IPS DF 6.9 (cell line): Measurements from ENCODE around the gene PLSCR4.

Source experiments
- DNase-seq: peaks from one replicate; pipeline ENCODE4 v3.0.0-alpha.2; 2013; ENCODE audit warnings: low read depth, low spot score
- H3K27ac ChIP-seq: one replicate; pipeline ENCODE4 v1.5.1; 2013; ENCODE audit warnings: low read length, control low read depth
- H3K27me3 ChIP-seq: 2 replicates; pipeline ENCODE4 v1.6.1; 2013; ENCODE audit warnings: mild to moderate bottlenecking, low read length; ENCODE audit not compliant: control insufficient read depth, insufficient read depth
- H3K36me3 ChIP-seq: 2 replicates; pipeline ENCODE4 v1.6.1; 2013; ENCODE audit warnings: low read length; ENCODE audit not compliant: control insufficient read depth, insufficient read depth
- H3K4me1 ChIP-seq: 2 replicates; pipeline ENCODE4 v1.6.1; 2013; ENCODE audit warnings: low read length; ENCODE audit not compliant: control insufficient read depth, insufficient read depth
- H3K4me3 ChIP-seq: 2 replicates; pipeline ENCODE4 v1.5.1; 2013; ENCODE audit warnings: mild to moderate bottlenecking, low read length
- H3K9me3 ChIP-seq: 2 replicates; pipeline ENCODE4 v1.6.1; 2013; ENCODE audit warnings: low read length, inconsistent platforms; ENCODE audit not compliant: control insufficient read depth, insufficient read depth
- WGBS: extraction: QIAGEN DNeasy Blood & Tissue Kit; methylation state at CpG from one replicate; pipeline ENCODE4 v1.1.7; 2013; ENCODE audit warnings: mixed read lengths, missing lambda C conversion rate; ENCODE audit not compliant: insufficient read length, insufficient coverage; 5-methylcytosine and 5-hydroxymethylcytosine counted together

The PLSCR4 gene

GRCh38 chr3:146160964-146161662, 89.8 kb downstream of the PLSCR4 start, which contains the start of gene PLOD2:
Gene PLOD2 (minus strand): TSS chr3:146161184. CDS start chr3:146160989, 195 bp downstream.
- Histone ChIP-seq H3K36me3 (no peaks in the 10 kb centered on the region), H3K4me3 (peak within 1 kb of the TSS; percentile 85), H3K9me3 (no peaks in the 10 kb centered on the region), H3K27ac (no peak within 1 kb of the TSS), H3K27me3 (no peaks in the 10 kb centered on the region), H3K4me1 (peaks cover 1% of the 10 kb centered on the region; the same call in 1 of the 2 replicates)
- no peak for DNase-seq
- no CpG with 5 or more reads among the region's 74 CpGs for WGBS

- no peaks in the 10 kb centered on the region for H3K9me3 ChIP-seq
- WGBS: no CpG with 5 or more reads among the region's 35 CpGs
- peak overlapping the region; percentile 85 for H3K4me3 ChIP-seq
- no peaks in the 10 kb centered on the region for H3K36me3 ChIP-seq
- peaks cover 1% of the 10 kb centered on the region; the same call in 1 of the 2 replicates for H3K4me1 ChIP-seq
- H3K27ac ChIP-seq: no peak overlapping the region
- no peaks in the 10 kb centered on the region for H3K27me3 ChIP-seq
- peak; percentile 67 for DNase-seq
Observed at GRCh38 chr3:146160321-146160963, 90.5 kb downstream of the PLSCR4 start.

DNA sequence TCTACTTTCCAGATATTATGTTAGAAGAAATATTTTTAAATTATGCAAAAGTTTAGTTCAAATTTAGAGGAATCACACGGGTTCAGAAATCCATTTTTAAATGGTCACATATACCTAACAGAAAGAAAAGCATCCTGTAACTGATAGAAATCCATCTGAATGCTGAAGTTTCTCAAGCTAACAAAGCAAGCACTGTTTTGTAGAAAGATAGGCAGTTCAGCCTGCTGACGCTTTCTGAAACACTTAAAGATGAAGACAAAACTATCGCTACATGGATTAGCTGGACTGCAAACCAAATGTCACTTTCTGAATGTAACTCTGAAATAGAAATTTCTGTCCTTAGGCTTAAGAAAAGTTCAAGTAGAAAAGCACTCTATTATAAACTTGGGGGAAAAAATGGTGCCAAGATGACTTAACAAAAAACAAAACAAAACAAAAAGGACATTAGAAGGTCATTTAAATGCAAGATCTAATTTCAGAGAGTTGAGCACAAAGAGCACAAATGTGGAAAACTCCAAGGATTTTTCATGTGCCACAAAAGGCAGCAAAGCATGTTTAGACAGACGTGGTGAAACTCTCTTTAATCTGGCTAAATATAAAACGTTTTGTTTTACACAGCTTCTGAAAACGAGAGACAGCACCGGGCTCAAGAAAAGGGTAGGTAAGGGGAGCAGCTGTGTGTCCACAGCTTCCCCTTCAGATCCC, 91.1 kb downstream of the PLSCR4 start:
- Histone ChIP-seq H3K4me1 (peaks cover 1% of the 10 kb centered on the region; the same call in 1 of the 2 replicates), H3K27ac (no peak overlapping the region), H3K4me3 (peak overlapping the region; percentile 85; the same call in 1 of the 2 replicates), H3K9me3 (no peaks in the 10 kb centered on the region), H3K36me3 (no peaks in the 10 kb centered on the region), H3K27me3 (no peaks in the 10 kb centered on the region)
- DNase-seq: no peak
- WGBS: no CpG with 5 or more reads among the region's 7 CpGs

DNA sequence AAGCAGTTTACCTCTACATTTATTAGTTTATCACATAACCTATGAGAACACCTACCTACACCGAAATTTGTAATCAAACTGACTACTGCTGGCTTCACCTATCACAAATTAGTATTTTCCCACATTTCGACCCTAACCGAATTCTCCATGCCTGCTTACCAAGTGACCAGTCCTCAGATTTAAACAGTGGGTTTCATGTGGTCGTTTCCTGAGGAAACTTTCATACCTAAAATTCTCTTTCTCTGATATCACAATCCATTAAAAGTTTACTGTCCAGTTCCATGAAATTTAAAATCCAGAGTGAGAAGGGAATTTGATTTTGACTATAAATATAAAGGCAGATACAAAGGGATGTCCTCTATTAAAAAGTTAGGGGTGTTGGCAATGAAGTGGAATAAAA, 91.9 kb downstream of the PLSCR4 start:
- no peaks in the 10 kb centered on the region for H3K9me3 ChIP-seq
- H3K27me3 ChIP-seq: no peaks in the 10 kb centered on the region
- H3K27ac ChIP-seq: no peak overlapping the region
- no CpG with 5 or more reads among the region's 4 CpGs for WGBS
- H3K4me1 ChIP-seq: peaks cover 1% of the 10 kb centered on the region; the same call in 1 of the 2 replicates
- H3K36me3 ChIP-seq: no peaks in the 10 kb centered on the region
- H3K4me3 ChIP-seq: no peak overlapping the region
- no peak for DNase-seq

DNA sequence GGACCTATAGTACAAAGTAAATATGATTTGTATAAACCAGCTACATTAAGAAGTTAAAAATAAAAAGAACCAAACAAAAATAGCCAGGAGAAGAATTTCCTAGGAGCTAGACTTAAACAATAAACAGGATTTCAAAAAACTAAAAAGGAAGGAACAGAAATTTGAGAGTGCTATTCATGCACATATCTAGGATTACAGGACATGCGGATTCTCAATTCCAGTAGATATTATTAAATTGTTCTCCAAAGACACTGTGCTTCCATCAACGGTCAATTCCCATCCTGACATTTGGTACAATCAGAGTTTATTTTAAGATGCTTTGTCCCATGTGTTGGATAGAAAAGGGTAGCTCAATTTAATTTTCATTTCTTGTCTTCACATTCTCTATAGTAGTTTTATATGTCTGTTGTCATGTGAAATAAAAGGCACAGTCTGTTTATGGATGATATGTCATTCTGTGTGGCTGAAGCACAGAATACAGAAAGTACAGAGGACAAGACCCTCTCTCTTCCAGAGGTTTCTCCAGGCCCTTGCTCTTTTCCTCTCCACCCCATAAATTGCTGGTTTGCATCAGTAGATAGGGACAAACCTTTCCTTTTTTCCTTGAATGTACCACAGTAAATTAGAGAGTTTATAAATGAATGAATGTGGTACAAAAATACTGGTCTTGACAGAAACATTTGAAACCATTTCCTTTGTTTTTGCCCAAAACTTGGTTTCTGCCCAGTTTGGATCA, 93.4 kb downstream of the PLSCR4 start:
- H3K9me3 ChIP-seq: no peaks in the 10 kb centered on the region
- H3K27me3 ChIP-seq: no peaks in the 10 kb centered on the region
- no peak overlapping the region for H3K4me3 ChIP-seq
- no peak for DNase-seq
- H3K4me1 ChIP-seq: peaks cover 3% of the 10 kb centered on the region; the same call in 1 of the 2 replicates
- no CpG with 5 or more reads among the region's 2 CpGs for WGBS
- no peaks in the 10 kb centered on the region for H3K36me3 ChIP-seq
- no peak overlapping the region for H3K27ac ChIP-seq

DNA sequence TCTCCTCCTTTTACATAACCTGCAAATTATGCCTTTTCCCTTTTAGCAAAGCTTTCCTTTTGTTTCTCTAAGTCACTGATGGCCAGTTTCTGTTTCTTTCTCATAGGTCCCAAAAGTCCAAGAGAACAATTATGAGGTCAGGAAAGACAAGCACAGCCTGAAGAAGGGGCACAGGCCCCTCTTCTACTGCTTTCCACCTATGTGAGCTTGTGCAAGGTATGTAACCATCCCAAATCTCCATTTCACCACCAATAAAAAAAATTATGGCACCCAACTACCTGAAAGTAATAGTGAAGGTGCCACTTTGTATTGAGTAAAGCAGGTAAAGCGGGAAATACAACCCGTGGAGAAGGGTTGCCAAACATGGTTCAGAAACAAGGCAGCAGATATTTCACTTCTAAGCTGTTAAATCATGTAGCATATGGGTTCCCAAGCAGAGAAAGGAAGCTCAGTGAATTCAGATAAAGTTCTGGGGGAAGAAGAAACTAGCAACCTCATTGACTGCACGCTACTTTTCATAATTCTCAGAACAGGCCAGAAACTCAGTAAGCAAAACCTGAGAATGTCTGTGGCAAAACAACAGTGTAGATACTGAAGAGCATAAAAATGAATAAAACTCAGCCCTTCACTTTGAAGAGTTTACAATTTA, 94.1 kb downstream of the PLSCR4 start:
- no peak overlapping the region for H3K4me3 ChIP-seq
- peaks cover 3% of the 10 kb centered on the region; the same call in 1 of the 2 replicates for H3K4me1 ChIP-seq
- H3K27ac ChIP-seq: no peak overlapping the region
- no peaks in the 10 kb centered on the region for H3K27me3 ChIP-seq
- no peaks in the 10 kb centered on the region for H3K9me3 ChIP-seq
- DNase-seq: no peak
- no CpG with 5 or more reads among the region's 3 CpGs for WGBS
- H3K36me3 ChIP-seq: no peaks in the 10 kb centered on the region

- WGBS: no CpG with 5 or more reads among the region's 4 CpGs
Observed at GRCh38 chr3:146156095-146156494, 94.8 kb downstream of the PLSCR4 start.

DNA sequence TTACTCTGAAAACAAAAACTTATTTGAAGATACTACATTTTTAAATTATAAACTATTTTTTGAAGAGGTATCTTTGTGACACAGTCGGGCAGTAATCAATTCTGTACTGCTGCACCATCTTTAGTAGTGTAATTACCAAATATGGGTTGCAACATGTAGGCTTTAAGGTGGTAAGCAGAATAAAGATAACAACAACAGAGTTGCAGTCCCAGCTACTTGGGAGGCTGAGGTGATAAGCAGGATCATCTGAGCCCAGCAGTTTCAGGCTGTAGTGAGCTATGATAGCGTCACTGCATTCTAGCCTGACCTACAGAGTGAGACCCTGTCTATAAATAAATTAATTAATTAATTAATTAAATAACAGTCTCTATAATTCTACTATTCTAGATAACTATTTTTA, 95.9 kb downstream of the PLSCR4 start:
- no CpG with 5 or more reads among the region's 2 CpGs for WGBS
- H3K36me3 ChIP-seq: no peaks in the 10 kb centered on the region
- no peak for DNase-seq
- no peaks in the 10 kb centered on the region for H3K27me3 ChIP-seq
- H3K4me3 ChIP-seq: no peak overlapping the region
- H3K9me3 ChIP-seq: no peaks in the 10 kb centered on the region
- peaks cover 3% of the 10 kb centered on the region; the same call in 1 of the 2 replicates for H3K4me1 ChIP-seq
- no peak overlapping the region for H3K27ac ChIP-seq

More at GRCh38 chr3:146156095-146156494, 94.8 kb downstream of the PLSCR4 start:
- no peaks in the 10 kb centered on the region for H3K27me3 ChIP-seq
- H3K27ac ChIP-seq: no peak overlapping the region
- no peaks in the 10 kb centered on the region for H3K36me3 ChIP-seq
- no peaks in the 10 kb centered on the region for H3K9me3 ChIP-seq
- no peak overlapping the region for H3K4me3 ChIP-seq
- peaks cover 3% of the 10 kb centered on the region; the same call in 1 of the 2 replicates for H3K4me1 ChIP-seq
- no peak for DNase-seq

GRCh38 chr3:146154316-146154715, 96.6 kb downstream of the PLSCR4 start:
- no peak overlapping the region for H3K27ac ChIP-seq
- no peaks in the 10 kb centered on the region for H3K27me3 ChIP-seq
- 100% methylated on average over 1 of the region's 1 CpG for WGBS
- no peaks in the 10 kb centered on the region for H3K36me3 ChIP-seq
- no peak for DNase-seq
- no peak overlapping the region for H3K4me3 ChIP-seq
- H3K9me3 ChIP-seq: no peaks in the 10 kb centered on the region
- H3K4me1 ChIP-seq: peaks cover 3% of the 10 kb centered on the region; the same call in 1 of the 2 replicates
